SK-N-MC (cell line): Measurements from ENCODE around the gene SLC35E1.

Experiments used
- EZH2 ChIP-seq: fragments of 200-600 bp; sonication (generic); IDR thresholded peaks from one replicate; pipeline ENCODE4 v1.6.1; 2017; ENCODE audit warnings: antibody characterized with exemption
- FOXP2 ChIP-seq: optimal IDR thresholded peaks from 2 replicates; pipeline ENCODE3; 2011; ENCODE audit warnings: mild to moderate bottlenecking, moderate library complexity; ENCODE audit not compliant: insufficient read depth; ENCODE audit errors: extremely low read length, control extremely low read depth
- POLR2AphosphoS5 ChIP-seq: IDR thresholded peaks from 2 replicates; pipeline ENCODE4 v1.6.1; 2012; ENCODE audit warnings: mild to moderate bottlenecking, low read depth, low read length, borderline replicate concordance

DNA sequence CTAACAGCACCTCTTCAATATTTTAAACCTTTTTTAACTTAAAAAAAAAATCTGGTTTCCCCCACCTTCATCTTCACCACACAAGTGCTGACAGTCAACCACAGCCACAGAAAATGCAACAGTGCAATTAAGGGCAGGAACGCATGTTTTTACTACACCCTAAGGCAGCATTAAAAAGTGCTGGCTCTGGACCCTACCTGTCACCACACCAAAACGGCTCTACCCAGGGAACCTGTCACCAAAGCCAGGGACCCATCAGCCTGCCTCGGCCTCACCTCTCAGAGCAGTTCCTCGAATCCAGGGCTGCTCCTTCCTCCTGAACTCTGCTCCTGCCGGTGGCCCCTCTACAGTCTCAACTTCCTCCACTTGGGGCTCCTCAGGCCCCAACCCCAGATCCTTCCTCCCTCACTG, 22.5 kb upstream of the SLC35E1 start:
- TF ChIP-seq EZH2 (no peak), POLR2AphosphoS5 (no peak), FOXP2 (no peak)
